IPS DF 4.7 (cell line): ENCODE data around the gene GRID1.
"Not testable (repeated sequence)": the region's sequence is repeated elsewhere in the genome, so short reads cannot be mapped to it uniquely, and the experiment has no call there.

Source experiments
- DNase-seq: peaks from one replicate; pipeline ENCODE4 v3.0.0-alpha.2; 2013; ENCODE audit warnings: low spot score; ENCODE audit errors: extremely low read depth

The GRID1 gene

DNA sequence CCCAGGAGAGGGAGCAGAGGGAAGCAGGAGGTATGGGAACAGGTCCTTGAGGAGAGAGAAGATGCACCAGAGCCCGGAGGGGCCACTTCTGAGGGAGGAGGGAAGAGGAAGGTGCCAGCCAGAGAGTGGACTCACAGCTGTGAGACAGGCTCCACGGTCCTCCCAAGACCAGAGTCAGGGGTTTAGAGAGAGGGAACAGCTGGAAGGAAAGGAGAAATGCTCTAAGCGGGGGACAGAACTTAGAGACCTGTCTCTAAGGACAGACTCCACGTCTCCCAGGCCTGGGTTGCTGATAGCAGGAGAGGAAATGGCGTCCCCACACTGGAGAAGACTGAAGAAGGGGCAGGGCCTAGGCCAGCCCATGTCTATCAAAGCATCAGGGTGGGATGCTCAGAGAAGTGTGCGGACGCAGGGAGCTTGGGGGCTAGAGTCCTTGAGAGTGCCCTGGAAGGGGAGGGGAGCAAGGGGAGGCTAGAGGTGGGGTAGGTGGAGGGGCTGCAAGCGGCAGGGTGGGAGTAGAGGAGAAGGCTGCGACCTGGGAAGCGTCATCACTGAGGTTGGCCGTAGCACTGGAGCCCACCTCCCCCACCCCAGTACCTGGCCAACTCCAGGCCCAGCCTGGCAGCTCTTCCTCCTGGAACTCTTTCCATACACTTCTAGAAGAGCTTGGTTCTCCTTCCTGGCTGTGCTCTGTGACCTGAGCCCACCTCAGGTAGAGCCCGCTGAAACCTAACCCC, 25.6 kb upstream of the GRID1 start:
- no peak for DNase-seq

- no peak for DNase-seq
Observed at GRCh38 chr10:86391236-86391840, 24.7 kb upstream of the GRID1 start.

DNA sequence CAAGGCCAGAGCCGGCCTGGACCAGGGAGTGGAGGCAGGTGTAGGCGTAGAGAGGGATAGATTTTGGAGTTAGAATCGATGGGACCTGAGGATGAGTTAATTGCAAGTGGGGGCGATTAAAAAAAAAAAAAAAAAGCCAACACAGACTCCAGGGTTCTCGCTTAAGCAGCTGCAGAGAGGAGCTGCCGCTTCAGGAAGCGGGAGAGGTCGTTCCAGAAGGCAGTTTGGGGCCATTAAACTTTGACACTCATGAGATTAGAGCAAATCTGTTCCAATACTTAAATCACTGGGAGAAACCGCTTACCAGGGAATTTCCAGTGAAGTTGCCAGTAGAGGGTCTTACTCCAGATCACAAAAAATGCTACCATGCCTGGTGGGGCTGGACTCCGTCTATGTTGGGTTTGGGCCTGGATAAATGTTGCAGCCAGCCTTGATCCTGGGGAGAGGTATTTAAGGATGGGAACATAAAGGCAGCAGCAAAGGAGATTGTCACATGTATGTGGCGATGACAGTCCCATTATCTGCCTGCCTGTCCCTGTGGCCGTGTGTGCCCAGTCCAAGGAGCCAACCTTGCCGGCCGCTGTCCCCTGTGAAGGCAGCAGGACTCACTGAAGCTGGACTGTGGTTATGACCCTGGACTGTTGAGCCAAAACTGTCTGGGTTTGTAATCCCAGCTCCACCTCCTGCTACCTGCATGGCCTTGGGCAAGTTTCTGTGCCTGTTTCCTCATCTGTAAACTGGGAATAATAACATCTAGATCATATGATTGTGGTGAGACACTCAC, 23.9 kb upstream of the GRID1 start:
- DNase-seq = no peak

DNA sequence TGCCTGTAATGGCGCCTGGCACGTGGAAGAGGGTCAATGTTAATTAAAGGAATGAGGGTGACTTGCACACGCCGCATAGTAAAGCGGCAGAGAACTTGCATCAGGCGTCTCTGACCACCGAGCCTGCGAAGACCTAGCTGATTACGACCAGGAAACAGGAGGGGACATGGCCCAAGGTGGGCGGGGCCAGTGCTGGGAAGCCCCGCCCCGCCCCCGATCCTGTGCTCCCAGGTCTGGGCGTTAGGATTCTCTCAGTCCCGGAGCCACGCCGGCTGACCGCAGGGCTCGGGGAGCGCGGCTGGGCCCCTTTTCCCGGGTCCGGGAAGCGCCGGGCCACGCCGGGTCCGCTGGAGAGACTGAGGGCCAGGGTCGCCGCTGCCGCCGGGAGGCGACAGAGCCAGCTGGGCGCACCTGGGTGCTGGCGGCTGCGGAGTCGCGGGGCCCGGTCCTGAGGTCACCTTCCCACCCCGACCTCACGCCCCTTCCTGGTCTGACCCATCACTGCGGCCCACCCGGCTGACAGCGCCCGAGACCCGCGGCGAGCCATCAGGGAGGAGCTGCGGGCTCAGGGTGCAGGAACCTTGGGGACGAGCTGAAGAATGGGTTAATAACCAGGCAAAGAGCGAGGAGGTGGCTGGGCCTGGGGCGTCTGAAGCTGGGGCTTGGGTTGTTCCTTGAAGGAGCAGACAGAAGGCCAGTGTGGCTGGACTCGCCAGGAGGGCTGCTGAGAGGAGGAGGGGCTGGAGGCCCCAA, 23.0 kb upstream of the GRID1 start:
- DNase-seq = no peak

- DNase-seq = not testable (repeated sequence)
Observed at GRCh38 chr10:86389109-86389440, 22.5 kb upstream of the GRID1 start.

GRCh38 chr10:86388119-86388704, 21.6 kb upstream of the GRID1 start:
- no peak for DNase-seq

DNA sequence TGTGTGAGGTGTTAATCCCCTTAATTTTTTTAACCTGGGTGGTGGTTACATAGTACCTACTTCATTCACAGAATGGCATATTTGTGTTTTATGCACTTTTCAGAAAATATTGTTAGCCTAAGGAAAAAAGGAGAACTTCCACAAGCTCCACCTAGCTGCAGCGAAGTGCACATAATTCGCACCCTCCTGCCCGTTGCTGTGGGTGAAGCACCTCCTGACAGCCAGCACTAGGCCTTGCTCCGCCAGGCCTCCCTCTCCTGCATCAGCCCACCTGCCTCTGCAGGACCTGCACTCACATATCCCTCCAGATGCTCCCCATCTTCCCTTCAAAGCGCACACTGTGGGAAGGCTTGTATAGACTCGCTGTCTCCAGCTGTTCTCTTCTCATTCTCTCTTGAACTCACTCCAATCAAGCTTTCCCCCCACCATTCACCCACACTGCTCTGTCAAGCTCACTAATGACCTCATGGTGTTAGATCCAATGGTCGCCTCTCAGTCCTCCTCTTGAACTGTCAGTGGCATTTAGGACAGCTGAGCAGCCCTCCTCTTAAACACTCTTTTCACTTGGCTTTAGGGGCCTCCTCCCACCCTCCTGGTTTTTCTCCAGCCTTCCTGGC, 20.7 kb upstream of the GRID1 start:
- DNase-seq = no peak

DNA sequence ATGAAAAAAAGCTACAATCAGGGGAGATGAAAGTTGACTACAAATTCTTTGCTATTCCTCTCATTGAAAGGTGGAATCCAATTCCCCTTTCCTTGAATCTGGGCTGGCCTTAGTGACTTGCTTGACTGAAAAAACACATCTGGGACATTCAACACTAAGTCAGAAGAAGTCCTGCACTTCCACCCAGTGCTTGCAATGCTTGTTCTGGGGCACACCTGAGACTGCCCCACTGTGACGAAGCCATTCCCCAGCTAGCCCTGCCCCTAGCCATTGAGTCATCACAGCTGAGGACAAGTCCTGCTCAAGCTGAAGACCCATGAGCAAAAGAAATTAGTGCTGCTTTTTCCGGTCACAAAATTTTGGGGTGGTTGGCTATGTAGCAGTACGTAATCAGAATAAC, 19.2 kb upstream of the GRID1 start:
- no peak for DNase-seq

- no peak for DNase-seq
Observed at GRCh38 chr10:86377797-86378146, 11.2 kb upstream of the GRID1 start.

DNA sequence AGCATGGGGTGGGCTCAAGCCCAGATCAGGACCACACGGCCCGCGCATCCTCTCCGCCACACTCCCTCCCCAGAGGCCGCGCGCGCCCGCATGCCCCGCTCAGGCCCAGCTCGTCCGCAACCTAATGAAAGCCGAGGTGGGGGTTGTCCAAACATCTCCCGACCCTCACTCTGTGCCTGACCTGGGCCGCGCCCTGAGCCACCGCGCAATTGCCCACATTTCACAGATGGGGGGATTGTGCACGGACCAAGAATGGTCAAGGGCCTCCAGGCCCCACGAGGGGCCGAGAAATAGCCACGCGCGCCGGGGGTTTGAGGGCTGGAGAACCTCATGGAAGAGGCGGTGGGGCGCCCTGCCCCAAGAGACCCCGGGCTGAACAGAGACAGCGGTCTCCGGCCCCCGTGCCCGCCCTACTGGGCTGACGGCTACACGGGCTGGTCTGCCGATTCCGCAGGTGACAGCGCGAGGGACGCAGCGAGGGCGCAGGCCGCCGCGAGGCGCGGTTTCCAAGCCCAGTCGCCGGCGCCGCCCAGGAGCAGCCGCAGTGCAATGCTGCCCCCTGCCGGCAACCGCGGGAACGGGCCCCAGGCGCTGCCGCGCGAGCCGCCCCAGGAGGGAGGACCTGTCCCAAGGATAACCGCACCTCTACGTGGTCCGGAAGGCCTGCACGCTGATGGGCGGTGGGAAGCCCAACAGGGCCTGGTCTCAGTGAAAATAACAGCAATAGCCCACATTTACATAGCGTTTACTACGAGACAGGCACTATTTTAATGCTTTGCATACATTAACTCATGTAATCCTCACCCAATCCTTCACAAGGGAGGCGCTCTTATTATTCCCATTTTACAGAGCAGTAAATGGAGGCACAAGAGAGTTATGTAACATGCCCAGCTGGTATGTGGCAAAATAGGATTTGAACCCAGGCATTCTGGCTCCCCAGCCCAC, 10.5 kb upstream of the GRID1 start:
- DNase-seq = no peak

GRCh38 chr10:86376403-86376802, 9.8 kb upstream of the GRID1 start:
- no peak for DNase-seq

DNA sequence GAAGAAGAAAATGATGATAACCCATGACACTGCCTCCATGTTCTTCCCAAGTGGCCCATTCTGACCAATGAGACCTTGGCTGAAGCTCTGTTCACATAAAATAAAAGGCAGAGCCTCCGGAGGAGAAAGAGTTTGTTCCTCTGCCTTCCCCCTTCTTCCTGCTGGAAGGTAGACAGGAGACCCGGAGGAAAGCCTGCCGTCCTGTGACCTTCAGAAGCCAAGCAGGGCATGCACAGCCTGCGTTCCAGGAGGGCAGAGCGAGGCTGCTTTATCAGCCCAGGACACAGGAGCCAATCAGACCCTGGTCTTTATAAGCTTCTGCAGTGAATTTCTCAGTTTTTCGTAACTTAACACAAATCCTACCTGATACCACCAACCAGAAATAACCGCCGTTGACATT, 8.6 kb upstream of the GRID1 start:
- no peak for DNase-seq

DNA sequence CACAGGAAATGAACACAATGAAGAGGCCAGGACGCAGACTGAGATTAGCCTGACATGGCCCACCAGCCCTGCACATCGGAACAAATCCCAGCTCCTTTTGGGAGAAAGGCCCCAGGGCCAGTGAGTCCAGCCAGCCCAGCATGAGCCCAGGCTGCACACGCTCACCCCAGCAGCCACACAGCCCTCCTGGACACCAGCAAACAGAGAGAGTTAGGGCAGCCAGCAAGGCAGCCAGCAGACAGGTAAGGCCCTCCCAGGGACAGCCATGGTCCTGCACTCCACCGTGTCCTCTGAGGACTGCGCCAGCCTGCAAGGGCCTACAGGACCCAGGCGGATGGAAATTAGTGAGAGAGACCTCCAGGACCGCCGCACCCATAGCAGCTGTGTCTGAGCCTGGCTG, 8.1 kb upstream of the GRID1 start:
- no peak for DNase-seq

- no peak for DNase-seq
Observed at GRCh38 chr10:86373828-86374227, 7.2 kb upstream of the GRID1 start.

DNA sequence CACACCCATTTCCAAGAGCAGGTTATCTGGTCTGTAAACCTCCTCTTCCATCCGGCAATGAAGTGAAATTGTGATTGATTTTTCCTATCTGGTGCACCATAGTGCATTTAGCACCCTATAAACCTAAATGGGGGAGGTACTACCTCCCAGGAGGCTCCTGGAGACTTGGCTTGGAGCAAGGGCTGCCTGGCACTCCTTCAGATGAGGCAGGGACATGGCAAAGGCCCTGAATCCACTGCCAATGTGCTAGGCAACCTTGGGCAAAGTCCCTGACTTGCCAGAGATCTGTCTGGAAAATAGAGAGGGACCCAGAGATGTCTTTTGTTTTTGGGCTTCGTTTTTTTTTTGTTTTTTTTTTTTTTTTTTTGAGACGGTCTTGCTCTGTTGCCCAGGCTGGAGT, 6.7 kb upstream of the GRID1 start:
- no peak for DNase-seq

DNA sequence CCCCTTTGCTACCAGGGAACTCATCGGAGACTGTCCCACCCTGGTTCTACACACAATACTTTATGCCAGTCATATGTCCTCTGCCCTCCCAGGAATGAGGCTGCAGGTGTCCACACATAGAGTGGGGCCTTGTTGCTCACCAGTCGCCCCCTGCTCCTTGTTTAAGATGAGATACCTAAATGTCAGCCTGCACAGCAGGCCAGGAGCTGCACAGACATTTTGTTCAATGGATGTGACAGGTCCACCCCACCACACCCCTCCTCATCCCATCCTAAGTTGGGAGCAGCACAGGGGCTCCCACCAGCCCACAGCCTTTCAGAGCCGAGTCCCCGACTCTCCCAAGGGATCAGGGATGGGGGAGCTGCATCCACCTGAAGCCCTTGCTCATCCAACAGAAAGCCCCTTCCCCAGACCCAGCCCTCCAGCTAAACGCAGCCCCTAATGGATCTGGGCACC, 6.2 kb upstream of the GRID1 start:
- no peak for DNase-seq

- no peak for DNase-seq
Observed at GRCh38 chr10:86372119-86372783, 5.7 kb upstream of the GRID1 start.

GRCh38 chr10:86371691-86372090, 5.1 kb upstream of the GRID1 start:
- DNase-seq = no peak

DNA sequence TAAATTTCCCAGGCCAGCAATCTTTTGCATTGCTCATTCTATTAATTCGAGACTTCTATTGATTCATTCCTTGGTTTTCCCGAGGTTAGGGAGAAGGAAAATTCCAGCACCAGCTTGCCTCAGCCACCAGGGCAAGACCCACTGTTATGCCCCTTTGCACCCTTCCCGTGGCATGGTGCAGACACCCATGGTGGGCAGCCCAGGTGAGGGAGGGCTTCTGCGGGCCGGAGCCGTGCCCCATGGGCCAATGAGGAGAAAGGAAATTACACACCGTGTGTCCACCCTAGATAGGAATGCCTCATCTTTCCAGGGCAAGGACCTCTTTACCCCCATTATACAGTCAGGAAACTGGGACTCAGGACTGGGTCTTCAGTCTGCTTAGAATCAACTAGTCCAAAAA, 4.5 kb upstream of the GRID1 start:
- DNase-seq = no peak
